Progenitor cell of endocrine pancreas (in vitro differentiated cells): ENCODE measurements around the gene SCOC. TPM values are rescaled to one million over a fixed set of nuclear protein-coding genes. Genes with fewer than 3 reads are reported as not detected.

Experiments
- DNase-seq: peaks from one replicate; pipeline ENCODE4 v3.0.0; 2021; ENCODE audit warnings: low spot score; ENCODE audit not compliant: unreplicated experiment
- H3K27ac Mint-ChIP-seq: 2 replicates; pipeline ENCODE4 v1.8.0; 2021; ENCODE audit warnings: mild to moderate bottlenecking, moderate library complexity, mixed read lengths
- H3K27me3 Mint-ChIP-seq: 2 replicates; pipeline ENCODE4 v1.8.0; 2021; ENCODE audit warnings: mixed read lengths
- H3K36me3 Mint-ChIP-seq: 2 replicates; pipeline ENCODE4 v1.8.0; 2022; ENCODE audit warnings: mixed read lengths; ENCODE audit not compliant: insufficient read depth
- H3K4me1 Mint-ChIP-seq: 2 replicates; pipeline ENCODE4 v1.8.0; 2021; ENCODE audit warnings: low read depth, mixed read lengths
- H3K4me3 Mint-ChIP-seq: 2 replicates; pipeline ENCODE4 v1.8.0; 2021; ENCODE audit warnings: low read depth, mild to moderate bottlenecking, moderate library complexity, mixed read lengths
- H3K9me3 Mint-ChIP-seq: 2 replicates; pipeline ENCODE4 v1.8.0; 2021; ENCODE audit warnings: low read depth, mixed read lengths
- CTCF ChIP-seq: fragments of 200-600 bp; sonication (generic); IDR thresholded peaks from one replicate; pipeline ENCODE4 v1.5.0; 2021; ENCODE audit warnings: antibody characterized with exemption, mild to moderate bottlenecking; ENCODE audit not compliant: unreplicated experiment
- total RNA-seq: library from RNA; stranded (reverse); gene quantifications from 2 replicates; pipeline ENCODE4 v1.2.1, GENCODE V29; 2021

SCOC gene
- total RNA-seq, 1 donor from 2014 or later = 95.6 TPM

- no peaks in the 10 kb centered on the region for H3K9me3 Mint-ChIP-seq
- peaks cover 48% of the 10 kb centered on the region for H3K4me1 Mint-ChIP-seq
- no peaks in the 10 kb centered on the region for H3K27me3 Mint-ChIP-seq
- DNase-seq = no peak
- no peak for TF ChIP-seq CTCF
- no peak overlapping the region for H3K4me3 Mint-ChIP-seq
- no peak overlapping the region for H3K27ac Mint-ChIP-seq
- H3K36me3 Mint-ChIP-seq = peaks cover 8% of the 10 kb centered on the region
Observed at GRCh38 chr4:140351093-140352075, 22.1 kb upstream of the SCOC start.

- H3K4me3 Mint-ChIP-seq = no peak overlapping the region
- peaks cover 3% of the 10 kb centered on the region for H3K36me3 Mint-ChIP-seq
- TF ChIP-seq CTCF = no peak
- no peak for DNase-seq
- no peaks in the 10 kb centered on the region for H3K27me3 Mint-ChIP-seq
- H3K9me3 Mint-ChIP-seq = no peaks in the 10 kb centered on the region
- peak overlapping the region; percentile 79 for H3K27ac Mint-ChIP-seq
- H3K4me1 Mint-ChIP-seq = peaks cover 45% of the 10 kb centered on the region
Observed at GRCh38 chr4:140353786-140354185, 19.7 kb upstream of the SCOC start.

GRCh38 chr4:140355288-140355687, 18.2 kb upstream of the SCOC start:
- H3K36me3 Mint-ChIP-seq = peaks cover 2% of the 10 kb centered on the region

GRCh38 chr4:140357868-140358267, 15.6 kb upstream of the SCOC start:
- TF ChIP-seq CTCF = no peak
- Mint-ChIP-seq H3K36me3 (no peaks in the 10 kb centered on the region), H3K9me3 (no peaks in the 10 kb centered on the region), H3K4me1 (peaks cover 29% of the 10 kb centered on the region), H3K27ac (peak overlapping the region; percentile 1), H3K27me3 (no peaks in the 10 kb centered on the region), H3K4me3 (no peak overlapping the region)
- no peak for DNase-seq

More at GRCh38 chr4:140355288-140355687, 18.2 kb upstream of the SCOC start:
- Mint-ChIP-seq H3K4me1 (peaks cover 37% of the 10 kb centered on the region), H3K27ac (no peak overlapping the region), H3K27me3 (no peaks in the 10 kb centered on the region), H3K4me3 (no peak overlapping the region), H3K9me3 (no peaks in the 10 kb centered on the region)
- DNase-seq = no peak
- no peak for TF ChIP-seq CTCF

- no peaks in the 10 kb centered on the region for H3K27me3 Mint-ChIP-seq
- H3K36me3 Mint-ChIP-seq = no peaks in the 10 kb centered on the region
- TF ChIP-seq CTCF = no peak
- no peak for DNase-seq
- peaks cover 26% of the 10 kb centered on the region for H3K4me1 Mint-ChIP-seq
- H3K4me3 Mint-ChIP-seq = no peak overlapping the region
- no peak overlapping the region for H3K27ac Mint-ChIP-seq
- H3K9me3 Mint-ChIP-seq = no peaks in the 10 kb centered on the region
Observed at GRCh38 chr4:140358281-140358680, 15.2 kb upstream of the SCOC start.
